Activated T-cell treated with anti-CD3 and anti-CD28 coated beads, Interleukin-2, amount 50 U/mL, for 72 hours (primary cell): Measurements from ENCODE around the gene PAK2. TPM values are rescaled to one million over a fixed set of nuclear protein-coding genes. Genes with fewer than 3 reads are reported as not detected.
A peak's percentile ranks its signal among the peaks of the same experiment; 100 is the strongest.

Experiments
- ATAC-seq, 2 donors: fragments of 150-1000 bp; cut with Tn5 transposase; replicated peaks in 1 of 2; 2 replicates each; pipeline ENCODE4 v1.10.0; 2021; ENCODE audit warnings: moderate library complexity in 2 of 2, mild to moderate bottlenecking in 1 of 2
- DNase-seq, 2 donors: peaks; one replicate each; pipeline ENCODE4 v3.0.0; 2021 to 2022; ENCODE audit warnings: mixed read lengths in 1 of 2
- H3K27ac Mint-ChIP-seq: one replicate; pipeline ENCODE4 v1.8.0; 2022; ENCODE audit warnings: mild to moderate bottlenecking, moderate library complexity, mixed read lengths
- H3K27me3 Mint-ChIP-seq: one replicate; pipeline ENCODE4 v1.8.0; 2022; ENCODE audit warnings: low read depth, mixed read lengths
- H3K36me3 Mint-ChIP-seq, 2 donors: one replicate each; pipeline ENCODE4 v1.8.0; 2022; ENCODE audit warnings: mixed read lengths in 2 of 2, mild to moderate bottlenecking in 1 of 2; ENCODE audit not compliant: insufficient read depth in 2 of 2
- H3K4me1 Mint-ChIP-seq: one replicate; pipeline ENCODE4 v1.8.0; 2022; ENCODE audit warnings: low read depth, mixed read lengths
- H3K4me3 Mint-ChIP-seq, 2 donors: one replicate each; pipeline ENCODE4 v1.8.0; 2022; ENCODE audit warnings: mild to moderate bottlenecking in 2 of 2, mixed read lengths in 2 of 2, moderate library complexity in 2 of 2
- H3K9me3 Mint-ChIP-seq, 2 donors: one replicate each; pipeline ENCODE4 v1.8.0; 2022; ENCODE audit warnings: mixed read lengths in 2 of 2
- total RNA-seq, 2 donors: library from RNA; stranded (reverse); gene quantifications; one replicate each; pipeline ENCODE4 v1.2.3, GENCODE V29; 2022

The PAK2 gene
- 100 to 1,000 TPM in 1 of 2 donors, 10 to 100 TPM in 1; 99.9 to 109 TPM for total RNA-seq

GRCh38 chr3:196739671-196740480 is at the start of gene PAK2:
PAK2 (plus strand) TSS chr3:196739857; CDS start chr3:196782647, 42,790 bp downstream.
- peaks cover 12 to 20% of the 10 kb centered on the region in 2 donors for H3K36me3 Mint-ChIP-seq
- peak within 1 kb of the TSS; percentile 94 to 100 for H3K4me3 Mint-ChIP-seq
- H3K4me1 Mint-ChIP-seq: peaks cover 45% of the 10 kb centered on the region
- H3K27ac Mint-ChIP-seq: peak within 1 kb of the TSS; percentile 96
- ATAC-seq: peak; percentile 91 to 93
- peak; percentile 91 to 93 for DNase-seq
- H3K9me3 Mint-ChIP-seq: no peaks in the 10 kb centered on the region
- H3K27me3 Mint-ChIP-seq: no peaks in the 10 kb centered on the region

DNA sequence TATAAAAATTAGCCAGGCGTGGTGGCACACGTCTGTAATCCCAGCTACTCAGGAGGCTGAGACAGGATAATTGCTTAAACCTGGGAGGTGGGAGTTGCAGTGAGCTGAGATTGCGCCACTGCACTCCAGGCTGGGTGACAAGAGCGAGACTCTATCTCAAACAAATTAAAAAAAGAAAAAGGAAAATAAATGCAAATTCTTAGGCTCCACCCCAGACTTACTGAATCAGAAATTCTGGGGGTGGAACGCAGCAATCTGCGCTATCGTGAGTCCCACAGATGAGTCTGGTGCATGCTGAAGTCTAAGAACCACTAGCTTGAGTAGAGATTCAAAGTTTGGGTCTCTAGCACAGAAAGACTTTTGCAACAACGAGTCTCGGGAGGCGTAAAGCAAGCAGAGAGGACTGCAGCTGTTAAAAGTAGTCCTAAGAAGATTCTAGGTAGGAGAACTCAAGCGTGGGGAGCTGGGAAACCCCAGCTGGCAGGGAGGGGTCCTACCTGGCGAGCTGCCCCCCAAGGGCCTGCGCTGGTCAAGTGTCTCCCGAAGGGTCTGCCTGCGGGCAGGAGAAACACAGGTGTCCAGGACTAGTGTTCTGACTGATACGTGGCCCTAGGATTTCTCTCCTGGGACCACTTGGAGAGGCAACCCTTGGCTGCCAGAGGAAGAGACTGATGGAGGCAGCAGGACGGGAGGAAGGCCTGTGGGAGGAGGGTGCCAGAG is 49.6 kb upstream of the PAK2 start:
- ATAC-seq: no peak
- H3K27ac Mint-ChIP-seq: no peak overlapping the region
- DNase-seq: no peak

GRCh38 chr3:196691386-196691785 is 48.3 kb upstream of the PAK2 start:
- Mint-ChIP-seq H3K27ac (no peak overlapping the region), H3K4me1 (peaks cover 4% of the 10 kb centered on the region), H3K27me3 (no peaks in the 10 kb centered on the region), H3K9me3 (no peaks in the 10 kb centered on the region), H3K36me3 (peaks cover 0 to 2% of the 10 kb centered on the region in 2 donors), H3K4me3 (no peak overlapping the region)
- DNase-seq (no peak), ATAC-seq (no peak)

More for the DNA sequence above, 49.6 kb upstream of the PAK2 start:
- H3K4me1 Mint-ChIP-seq: peaks cover 4% of the 10 kb centered on the region
- no peaks in the 10 kb centered on the region for H3K9me3 Mint-ChIP-seq
- H3K4me3 Mint-ChIP-seq: no peak overlapping the region
- H3K27me3 Mint-ChIP-seq: no peaks in the 10 kb centered on the region
- H3K36me3 Mint-ChIP-seq: peaks cover 0 to 1% of the 10 kb centered on the region in 2 donors

DNA sequence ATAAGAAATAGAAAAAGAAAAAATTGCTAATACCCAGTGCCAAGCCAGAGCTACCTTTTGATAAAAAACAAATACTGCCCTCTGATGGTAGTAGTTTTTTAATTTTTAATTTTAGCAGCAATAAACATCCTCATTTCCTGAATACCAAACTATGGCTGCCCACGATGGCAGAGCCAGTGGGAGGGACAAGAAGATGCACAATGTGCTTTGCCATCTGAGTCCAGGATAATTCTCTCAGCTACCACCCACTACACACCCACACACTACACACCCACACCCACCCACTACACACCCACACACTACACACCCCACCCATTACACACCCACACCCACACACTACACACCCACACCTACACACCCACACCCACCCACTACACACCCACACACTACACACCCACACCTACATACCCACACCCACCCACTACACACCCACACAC is 45.4 kb upstream of the PAK2 start:
- H3K27me3 Mint-ChIP-seq: no peaks in the 10 kb centered on the region
- H3K9me3 Mint-ChIP-seq: no peaks in the 10 kb centered on the region
- H3K4me3 Mint-ChIP-seq: no peak overlapping the region
- peaks cover 4% of the 10 kb centered on the region for H3K4me1 Mint-ChIP-seq
- DNase-seq (no peak), ATAC-seq (peak in 1 of 2 donors; percentile 27)
- peaks cover 0 to 2% of the 10 kb centered on the region in 2 donors for H3K36me3 Mint-ChIP-seq
- peak overlapping the region; percentile 96 for H3K27ac Mint-ChIP-seq

- Mint-ChIP-seq H3K9me3 (no peaks in the 10 kb centered on the region), H3K27me3 (no peaks in the 10 kb centered on the region), H3K4me1 (peaks cover 4% of the 10 kb centered on the region), H3K36me3 (peaks cover 0 to 2% of the 10 kb centered on the region in 2 donors), H3K27ac (peak overlapping the region; percentile 99), H3K4me3 (peak overlapping the region in 1 of 2 donors; percentile 68)
- DNase-seq (peak; percentile 11 to 17), ATAC-seq (peak; percentile 49 to 51)
These were observed 44.5 kb upstream of the PAK2 start for GRCh38 chr3:196694941-196695848.

DNA sequence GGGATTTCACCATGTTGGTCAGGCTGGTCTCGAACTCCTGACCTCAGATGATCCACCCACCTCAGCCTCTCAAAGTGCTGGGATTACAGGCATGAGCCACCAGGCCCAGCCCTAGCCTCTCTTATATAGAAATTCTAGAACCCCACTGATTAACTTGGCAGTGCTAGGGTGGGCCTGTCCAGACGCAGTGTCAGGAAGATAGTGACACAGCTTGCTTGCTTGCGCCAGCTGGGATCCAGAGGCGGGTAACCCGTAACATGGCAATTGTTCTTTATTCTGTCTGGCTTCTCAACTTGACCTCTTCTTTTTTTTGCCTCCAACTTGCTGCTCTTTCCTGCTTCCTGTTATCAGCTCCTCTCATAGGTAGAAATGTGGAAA is 43.8 kb upstream of the PAK2 start:
- no peaks in the 10 kb centered on the region for H3K9me3 Mint-ChIP-seq
- H3K27me3 Mint-ChIP-seq: no peaks in the 10 kb centered on the region
- DNase-seq (no peak), ATAC-seq (peak; percentile 54 to 62)
- H3K4me3 Mint-ChIP-seq: peak overlapping the region in 1 of 2 donors; percentile 68
- H3K4me1 Mint-ChIP-seq: peaks cover 4% of the 10 kb centered on the region
- peaks cover 0 to 2% of the 10 kb centered on the region in 2 donors for H3K36me3 Mint-ChIP-seq
- peak overlapping the region; percentile 99 for H3K27ac Mint-ChIP-seq

DNA sequence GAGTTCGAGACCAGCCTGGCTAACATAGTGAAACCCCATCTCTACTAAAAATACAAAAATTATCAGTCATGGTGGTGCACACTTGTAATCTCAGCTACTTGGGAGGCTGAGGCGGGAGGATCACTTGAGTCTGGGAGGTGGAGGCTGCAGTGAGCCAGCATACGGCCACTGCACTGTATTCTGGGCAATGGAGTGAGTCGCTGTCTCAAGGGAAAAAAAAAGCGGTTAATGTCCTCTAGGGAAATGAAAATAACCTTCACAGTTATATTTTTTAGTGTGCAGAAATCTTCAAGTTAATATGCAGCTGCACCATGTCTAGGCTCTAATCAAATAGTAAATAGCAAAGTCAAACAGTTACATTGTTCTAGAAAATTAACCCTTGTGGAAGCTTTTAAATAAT is 42.4 kb upstream of the PAK2 start:
- no peak overlapping the region for H3K27ac Mint-ChIP-seq
- no peaks in the 10 kb centered on the region for H3K27me3 Mint-ChIP-seq
- H3K36me3 Mint-ChIP-seq: peaks cover 0 to 2% of the 10 kb centered on the region in 2 donors
- H3K4me3 Mint-ChIP-seq: no peak overlapping the region
- H3K9me3 Mint-ChIP-seq: no peaks in the 10 kb centered on the region
- no peak for ATAC-seq
- no peak for DNase-seq
- peaks cover 4% of the 10 kb centered on the region for H3K4me1 Mint-ChIP-seq

GRCh38 chr3:196699749-196700148 is 39.9 kb upstream of the PAK2 start:
- no peak for ATAC-seq
- Mint-ChIP-seq H3K9me3 (no peaks in the 10 kb centered on the region), H3K36me3 (peaks cover 0 to 2% of the 10 kb centered on the region in 2 donors), H3K27ac (no peak overlapping the region), H3K4me3 (no peak overlapping the region), H3K27me3 (no peaks in the 10 kb centered on the region), H3K4me1 (peaks cover 4% of the 10 kb centered on the region)
- DNase-seq: no peak

- no peak for DNase-seq
- no peak overlapping the region for H3K4me3 Mint-ChIP-seq
- no peaks in the 10 kb centered on the region for H3K9me3 Mint-ChIP-seq
- H3K4me1 Mint-ChIP-seq: no peaks in the 10 kb centered on the region
- H3K36me3 Mint-ChIP-seq: no peaks in the 10 kb centered on the region
- no peaks in the 10 kb centered on the region for H3K27me3 Mint-ChIP-seq
- no peak for ATAC-seq
- H3K27ac Mint-ChIP-seq: no peak overlapping the region
These were observed 38.9 kb upstream of the PAK2 start for GRCh38 chr3:196700801-196701200.

GRCh38 chr3:196706327-196706726 is 33.3 kb upstream of the PAK2 start:
- ATAC-seq (no peak), DNase-seq (no peak)
- Mint-ChIP-seq H3K9me3 (no peaks in the 10 kb centered on the region), H3K27me3 (no peaks in the 10 kb centered on the region), H3K4me1 (peaks cover 14% of the 10 kb centered on the region), H3K36me3 (peaks cover 0 to 2% of the 10 kb centered on the region in 2 donors), H3K27ac (no peak overlapping the region), H3K4me3 (no peak overlapping the region)

- H3K27ac Mint-ChIP-seq: no peak overlapping the region
- DNase-seq (no peak), ATAC-seq (no peak)
- H3K27me3 Mint-ChIP-seq: no peaks in the 10 kb centered on the region
- H3K36me3 Mint-ChIP-seq: peaks cover 0 to 2% of the 10 kb centered on the region in 2 donors
- peaks cover 18% of the 10 kb centered on the region for H3K4me1 Mint-ChIP-seq
- no peak overlapping the region for H3K4me3 Mint-ChIP-seq
- no peaks in the 10 kb centered on the region for H3K9me3 Mint-ChIP-seq
These were observed 32.9 kb upstream of the PAK2 start for GRCh38 chr3:196706731-196707130.

- DNase-seq: no peak
- no peaks in the 10 kb centered on the region for H3K27me3 Mint-ChIP-seq
- H3K27ac Mint-ChIP-seq: no peak overlapping the region
- peaks cover 0 to 2% of the 10 kb centered on the region in 2 donors for H3K36me3 Mint-ChIP-seq
- H3K4me3 Mint-ChIP-seq: no peak overlapping the region
- ATAC-seq: no peak
- H3K4me1 Mint-ChIP-seq: peaks cover 19% of the 10 kb centered on the region
- no peaks in the 10 kb centered on the region for H3K9me3 Mint-ChIP-seq
These were observed 32.1 kb upstream of the PAK2 start for GRCh38 chr3:196707566-196707965.
